ENCODE measurements around the gene CRIM1.

- TF ChIP-seq CTCF (IDR thresholded peaks at IDR 0.05) (no peak), POLR2AphosphoS5 (IDR thresholded peaks at IDR 0.05; ENCODE audit: insufficient read depth in 1 of 2, low read depth in 1 of 2) (no peak), POLR2A (IDR thresholded peaks at IDR 0.05) (no peak)
Measured at GRCh38 chr2:36384454-36384853, 28.9 kb downstream of the CRIM1 start.

All from vagina (tissue), 2 donors.